Measurements from ENCODE around the gene SLC39A11.

GRCh38 chr17:72606656-72607055 lies 485.8 kb downstream of the SLC39A11 start:
- TF ChIP-seq CTCF (IDR thresholded peaks at IDR 0.05) (no peak), POLR2A (IDR thresholded peaks at IDR 0.05) (no peak)

All from thyroid gland (tissue), 4 donors.